ENCODE measurements around the gene NOD1. TPM values are rescaled to one million over a fixed set of nuclear protein-coding genes. Genes with fewer than 3 reads are reported as not detected.

Gene NOD1
- polyA plus RNA-seq, 3 donors, result 2.8 to 15.0 (median 4.6) TPM

GRCh38 chr7:30472784-30473775 lies 5.5 kb downstream of the NOD1 start:
- peaks cover 100% of the 10 kb centered on the region for H3K79me2 ChIP-seq (ENCODE audit: insufficient read depth, low read length)
- no peaks in the 10 kb centered on the region for H3K9me3 ChIP-seq (replicated peaks in 1 of 2; ENCODE audit: control insufficient read depth in 1 of 2, insufficient read depth in 1 of 2, low read length in 2 of 2)
- H3K9me3 Mint-ChIP-seq, result peaks cover 0 to 3% (median 0%) of the 10 kb centered on the region in 7 donors
- no peak overlapping the region for H3K4me3 ChIP-seq (replicated peaks in 1 of 3; ENCODE audit: low read depth in 2 of 3, low read length in 3 of 3)
- peaks cover 44 to 48% of the 10 kb centered on the region in 2 donors for H3K4me1 ChIP-seq (ENCODE audit: control insufficient read depth in 1 of 2, insufficient read depth in 2 of 2, low read length in 2 of 2)
- no peak for TF ChIP-seq CTCF (IDR thresholded peaks at IDR 0.05)
- no peak for DNase-seq
- WGBS (ENCODE audit: insufficient coverage), result 0% methylated on average over 1 of the region's 4 CpGs
- H3K27me3 Mint-ChIP-seq (ENCODE audit: low read depth in 3 of 3), result no peaks in the 10 kb centered on the region
- intact Hi-C loops (cut with micrococcal nuclease), result no loop called here
- no peaks in the 10 kb centered on the region for H3K27me3 ChIP-seq (ENCODE audit: control insufficient read depth in 2 of 2, insufficient read depth in 2 of 2, low read length in 2 of 2)
- H3K4me1 Mint-ChIP-seq, result peaks cover 78% of the 10 kb centered on the region
- peaks cover 20% of the 10 kb centered on the region for H4K20me1 ChIP-seq (ENCODE audit: insufficient read depth, low read length)
- H3K36me3 ChIP-seq (replicated peaks in 1 of 2; ENCODE audit: control insufficient read depth in 1 of 2, insufficient read depth in 2 of 2, low read length in 2 of 2), result peaks cover 0 to 25% of the 10 kb centered on the region in 2 donors
- no peak overlapping the region for H3K4me3 Mint-ChIP-seq
- peak overlapping the region in 1 of 2 donors; percentile 22 for H3K27ac ChIP-seq (ENCODE audit: low read depth in 1 of 2, low read length in 2 of 2)
- no peak overlapping the region for H3K9ac ChIP-seq (ENCODE audit: insufficient read depth, low read length, poor library complexity, severe bottlenecking)
- H3K4me2 ChIP-seq (replicated peaks; ENCODE audit: extremely low read depth, low read length, poor library complexity, severe bottlenecking), result no peak overlapping the region
- peak overlapping the region in 6 of 7 donors; percentile 12 to 67 (median 58) for H3K27ac Mint-ChIP-seq
- H3K36me3 Mint-ChIP-seq, result peaks cover 24 to 29% of the 10 kb centered on the region in 2 donors
- no peak overlapping the region for H2AFZ ChIP-seq (ENCODE audit: insufficient read depth, low read depth, low read length, poor library complexity, severe bottlenecking)

- Histone ChIP-seq H3K9me3 (replicated peaks in 1 of 2; ENCODE audit: control insufficient read depth in 1 of 2, insufficient read depth in 1 of 2, low read length in 2 of 2) (no peaks in the 10 kb centered on the region), H4K20me1 (ENCODE audit: insufficient read depth, low read length) (peaks cover 20% of the 10 kb centered on the region), H3K27ac (ENCODE audit: low read depth in 1 of 2, low read length in 2 of 2) (no peak overlapping the region), H3K4me3 (replicated peaks in 1 of 3; ENCODE audit: low read depth in 2 of 3, low read length in 3 of 3) (no peak overlapping the region), H3K27me3 (ENCODE audit: control insufficient read depth in 2 of 2, insufficient read depth in 2 of 2, low read length in 2 of 2) (no peaks in the 10 kb centered on the region), H3K4me2 (replicated peaks; ENCODE audit: extremely low read depth, low read length, poor library complexity, severe bottlenecking) (no peak overlapping the region), H3K79me2 (ENCODE audit: insufficient read depth, low read length) (peaks cover 99% of the 10 kb centered on the region), H2AFZ (ENCODE audit: insufficient read depth, low read depth, low read length, poor library complexity, severe bottlenecking) (no peak overlapping the region), H3K4me1 (ENCODE audit: control insufficient read depth in 1 of 2, insufficient read depth in 2 of 2, low read length in 2 of 2) (peaks cover 44 to 48% of the 10 kb centered on the region in 2 donors), H3K9ac (ENCODE audit: insufficient read depth, low read length, poor library complexity, severe bottlenecking) (no peak overlapping the region), H3K36me3 (replicated peaks in 1 of 2; ENCODE audit: control insufficient read depth in 1 of 2, insufficient read depth in 2 of 2, low read length in 2 of 2) (peaks cover 0 to 25% of the 10 kb centered on the region in 2 donors)
- TF ChIP-seq CTCF (IDR thresholded peaks at IDR 0.05), result no peak
- Mint-ChIP-seq H3K36me3 (peaks cover 24 to 29% of the 10 kb centered on the region in 2 donors), H3K4me3 (no peak overlapping the region), H3K27ac (peak overlapping the region in 2 of 7 donors; percentile 63 to 64), H3K4me1 (peaks cover 78% of the 10 kb centered on the region), H3K27me3 (ENCODE audit: low read depth in 3 of 3) (no peaks in the 10 kb centered on the region), H3K9me3 (peaks cover 0 to 3% (median 0%) of the 10 kb centered on the region in 7 donors)
- intact Hi-C loops (cut with micrococcal nuclease), result no loop called here
- no peak for DNase-seq
- 100% methylated on average over 1 of the region's 4 CpGs for WGBS (ENCODE audit: insufficient coverage)
Measured at GRCh38 chr7:30472081-30472783, 6.4 kb downstream of the NOD1 start.

Measured in CD14-positive monocyte (primary cell).